ENCODE results near the gene EDEM2. TPM values are rescaled to one million over a fixed set of nuclear protein-coding genes. Genes with fewer than 3 reads are reported as not detected.

Gene EDEM2
- polyA plus RNA-seq, 4 donors: 17.0 to 26.2 (median 21.0) TPM

Other genes with a start within 250 kb of the EDEM2 start
- 10 to 100 TPM; 17.4 to 79.2 (median 57.8) TPM for gene GSS, start 191.5 kb downstream of the EDEM2 start, polyA plus RNA-seq
- 1 to 10 TPM in 1 of 4 donors, under 1 TPM in 2, not detected in 1; 0.52 to 2.2 (median 0.89) TPM for gene MYH7B, start 191.5 kb downstream of the EDEM2 start, polyA plus RNA-seq
- 10 to 100 TPM; 32.4 to 52.7 (median 42.2) TPM for gene TRPC4AP, start 54.5 kb downstream of the EDEM2 start, polyA plus RNA-seq
- gene PROCR, start 24.7 kb upstream of the EDEM2 start, polyA plus RNA-seq: 10 to 100 TPM in 3 of 4 donors, 1 to 10 TPM in 1; 8.3 to 32.1 (median 18.6) TPM
- 1 to 10 TPM in 1 of 4 donors, under 1 TPM in 3; 0.54 to 1.3 (median 0.73) TPM for gene MMP24, start 79.4 kb upstream of the EDEM2 start, polyA plus RNA-seq
- 10 to 100 TPM; 28.4 to 88.8 (median 56.3) TPM for gene MMP24OS, start 130.8 kb upstream of the EDEM2 start, polyA plus RNA-seq
- gene EIF6, start 137.4 kb upstream of the EDEM2 start, polyA plus RNA-seq: 100 to 1,000 TPM; 186 to 394 (median 284) TPM
- under 1 TPM in 2 of 4 donors, not detected in 2; 0.04 to 0.27 TPM for gene FAM83C, start 145.1 kb upstream of the EDEM2 start, polyA plus RNA-seq

All from small intestine (tissue), 4 donors.